Liver (tissue), 9 donors: Measurements from ENCODE around the gene PAK1IP1. TPM values are rescaled to one million over a fixed set of nuclear protein-coding genes. Genes with fewer than 3 reads are reported as not detected.

Source experiments
- DNase-seq: peaks from one replicate; pipeline ENCODE4 v3.0.0-alpha.2; 2017; ENCODE audit warnings: low spot score
- H3K27ac ChIP-seq, 2 donors: one replicate each; pipeline ENCODE4 v1.7.0; 2013; ENCODE audit warnings: inconsistent platforms in 2 of 2, low read length in 2 of 2, control low read depth in 1 of 2, low read depth in 1 of 2, mild to moderate bottlenecking in 1 of 2
- H3K27me3 ChIP-seq, 4 donors: one replicate each; pipeline versions ENCODE4 v1.6.1 to v1.7.0; 2013; ENCODE audit warnings: low read length in 3 of 4, inconsistent platforms in 1 of 4, mild to moderate bottlenecking in 1 of 4, moderate library complexity in 1 of 4; ENCODE audit not compliant: control insufficient read depth in 4 of 4, insufficient read depth in 4 of 4
- H3K36me3 ChIP-seq, 4 donors: one replicate each; pipeline versions ENCODE4 v1.6.1 to v1.7.0; 2013; ENCODE audit warnings: low read length in 3 of 4, mild to moderate bottlenecking in 3 of 4, low read depth in 1 of 4, moderate library complexity in 1 of 4; ENCODE audit not compliant: control insufficient read depth in 4 of 4, insufficient read depth in 3 of 4
- H3K4me1 ChIP-seq, 4 donors: one replicate each; pipeline versions ENCODE4 v1.6.1 to v1.7.0; 2013; ENCODE audit warnings: low read length in 3 of 4, mild to moderate bottlenecking in 3 of 4, moderate library complexity in 1 of 4; ENCODE audit not compliant: control insufficient read depth in 4 of 4, insufficient read depth in 4 of 4
- H3K4me3 ChIP-seq, 3 donors: one replicate each; pipeline versions ENCODE4 v1.6.1 to v1.7.0; 2013; ENCODE audit warnings: low read length in 3 of 3, control low read depth in 1 of 3, low read depth in 1 of 3, mild to moderate bottlenecking in 1 of 3
- H3K9ac ChIP-seq, 2 donors: one replicate each; pipeline ENCODE4 v1.7.0; 2013; ENCODE audit warnings: low read length in 2 of 2, mild to moderate bottlenecking in 2 of 2, moderate library complexity in 2 of 2, control low read depth in 1 of 2, low read depth in 1 of 2
- H3K9me3 ChIP-seq, 4 donors: one replicate each; pipeline versions ENCODE4 v1.6.1 to v1.7.0; 2013; ENCODE audit warnings: low read length in 3 of 4; ENCODE audit not compliant: control insufficient read depth in 4 of 4
- ATF3 ChIP-seq: IDR thresholded peaks from 2 replicates; pipeline ENCODE4 v1.6.1; 2016; ENCODE audit warnings: antibody characterized with exemption
- EGR1 ChIP-seq, 2 donors: IDR thresholded peaks; 2 replicates each; pipeline ENCODE4 v1.6.1; 2016 to 2018; ENCODE audit warnings: antibody characterized with exemption in 2 of 2, low read depth in 2 of 2
- FOXA1 ChIP-seq: IDR thresholded peaks from 2 replicates; pipeline ENCODE4 v1.6.1; 2016; ENCODE audit warnings: antibody characterized with exemption
- FOXA2 ChIP-seq: IDR thresholded peaks from 2 replicates; pipeline ENCODE4 v1.6.1; 2016; ENCODE audit warnings: antibody characterized with exemption
- GABPA ChIP-seq, 2 donors: IDR thresholded peaks in 1 of 2; conservative IDR thresholded peaks in 1 of 2; 2 replicates each; pipeline ENCODE4 v1.6.1; 2016; ENCODE audit warnings: antibody characterized with exemption in 2 of 2, mild to moderate bottlenecking in 1 of 2, moderate library complexity in 1 of 2
- HNF4A ChIP-seq, 2 donors: conservative IDR thresholded peaks; 2 replicates each; pipeline ENCODE4 v1.6.1; 2016; ENCODE audit warnings: antibody characterized with exemption in 2 of 2, mild to moderate bottlenecking in 2 of 2
- HNF4G ChIP-seq: IDR thresholded peaks from 2 replicates; pipeline ENCODE4 v1.6.1; 2016; ENCODE audit warnings: antibody characterized with exemption
- JUND ChIP-seq, 2 donors: IDR thresholded peaks; 2 replicates each; pipeline ENCODE4 v1.6.1; 2016; ENCODE audit warnings: antibody characterized with exemption in 2 of 2
- NR2F2 ChIP-seq: IDR thresholded peaks from 2 replicates; pipeline ENCODE4 v1.6.1; 2016; ENCODE audit warnings: antibody characterized with exemption
- RAD21 ChIP-seq, 2 donors: IDR thresholded peaks; 2 replicates each; pipeline ENCODE4 v1.6.1; 2016; ENCODE audit warnings: antibody characterized with exemption in 2 of 2, mild to moderate bottlenecking in 2 of 2
- RXRA ChIP-seq, 2 donors: IDR thresholded peaks; 2 replicates each; pipeline ENCODE4 v1.6.1; 2017 to 2018; ENCODE audit warnings: antibody characterized with exemption in 2 of 2, mild to moderate bottlenecking in 1 of 2
- SP1 ChIP-seq: IDR thresholded peaks from 2 replicates; pipeline ENCODE4 v1.6.1; 2018; ENCODE audit warnings: antibody characterized with exemption, mild to moderate bottlenecking
- TAF1 ChIP-seq: conservative IDR thresholded peaks from 2 replicates; pipeline ENCODE4 v1.6.1; 2016; ENCODE audit warnings: antibody characterized with exemption, mild to moderate bottlenecking
- YY1 ChIP-seq: IDR thresholded peaks from 2 replicates; pipeline ENCODE4 v1.6.1; 2016; ENCODE audit warnings: antibody characterized with exemption, mild to moderate bottlenecking
- WGBS: extraction: QIAGEN DNeasy Blood & Tissue Kit; methylation state at CpG from one replicate; pipeline ENCODE4 v1.1.7; 2013; 5-methylcytosine and 5-hydroxymethylcytosine counted together
- polyA plus RNA-seq, 2 donors: library from polyadenylated mRNA; stranded (reverse) in 1 of 2; unstranded in 1 of 2; fragments of 200-250 nt in 1 of 2; fragments of >200 nt in 1 of 2; fragmentation: Nextera tagmentation in 1 of 2; extraction: Ambion mirVana in 1 of 2; gene quantifications; one replicate each; pipeline versions ENCODE4 v1.2.1 to v1.2.3, GENCODE V29; 2013 to 2015
- total RNA-seq, 2 donors: library from RNA; depleted of rRNA; stranded (reverse); fragments of >200 nt; gene quantifications; one replicate each; pipeline ENCODE4 v1.2.3, GENCODE V29; 2014
- TF ChIP-seq, protein P1 (sequence below): IDR thresholded peaks from 2 replicates; pipeline ENCODE4 v1.6.1; 2016; ENCODE audit warnings: antibody characterized with exemption, mild to moderate bottlenecking
- TF ChIP-seq, protein P2 (sequence below): IDR thresholded peaks from 2 replicates; pipeline ENCODE4 v1.6.1; 2016; ENCODE audit warnings: antibody characterized with exemption
- TF ChIP-seq, protein P3 (sequence below): fragments of 150-350 bp; IDR thresholded peaks from 2 replicates; pipeline ENCODE4 v1.5.1; 2017; ENCODE audit warnings: improper control_type of control experiment, low read depth, low read length; ENCODE audit not compliant: missing input control
- TF ChIP-seq, protein P4 (sequence below): IDR thresholded peaks from 2 replicates; pipeline ENCODE4 v1.6.1; 2016; ENCODE audit warnings: antibody characterized with exemption
- donor health status: healthy.
- donor health status: healthy.
- donor health status: healthy.
- donor health status: healthy.
- donor health status: healthy.

PAK1IP1 gene
- total and polyA plus RNA-seq, 4 donors, result 6.0 to 10.8 (median 7.7) TPM

DNA sequence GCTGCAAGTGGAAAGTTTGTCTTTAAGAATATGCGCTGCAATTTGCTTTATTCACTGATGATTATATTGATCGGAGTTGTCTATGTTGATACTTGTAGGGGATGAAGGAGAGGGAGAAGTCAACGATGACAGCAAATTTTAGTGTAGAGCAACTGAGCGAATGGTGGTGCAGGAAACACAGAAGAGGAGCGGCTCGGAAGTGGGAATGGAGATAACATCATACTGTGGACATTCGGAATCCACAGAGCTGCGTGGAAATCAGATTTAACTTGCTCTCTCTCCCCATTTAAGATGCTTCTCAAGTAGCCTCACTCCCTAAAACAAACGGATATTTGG lies 52.1 kb downstream of the PAK1IP1 start:
- no peaks in the 10 kb centered on the region for H3K9me3 ChIP-seq
- TF ChIP-seq JUND (IDR thresholded peaks at IDR 0.05) (no peak), FOXA1 (no peak), HNF4G (no peak), RXRA (IDR thresholded peaks at IDR 0.05) (no peak), GABPA (IDR thresholded peaks at IDR 0.05 in 1 of 2, conservative IDR thresholded peaks at IDR 0.05 in 1 of 2) (no peak), EGR1 (IDR thresholded peaks at IDR 0.05; ENCODE audit: low read depth in 2 of 2) (no peak), SP1 (no peak), RAD21 (IDR thresholded peaks at IDR 0.05) (no peak), HNF4A (conservative IDR thresholded peaks at IDR 0.05) (no peak), YY1 (no peak), FOXA2 (no peak), NR2F2 (no peak), TAF1 (no peak), ATF3 (no peak)
- TF ChIP-seq, protein P1, sequence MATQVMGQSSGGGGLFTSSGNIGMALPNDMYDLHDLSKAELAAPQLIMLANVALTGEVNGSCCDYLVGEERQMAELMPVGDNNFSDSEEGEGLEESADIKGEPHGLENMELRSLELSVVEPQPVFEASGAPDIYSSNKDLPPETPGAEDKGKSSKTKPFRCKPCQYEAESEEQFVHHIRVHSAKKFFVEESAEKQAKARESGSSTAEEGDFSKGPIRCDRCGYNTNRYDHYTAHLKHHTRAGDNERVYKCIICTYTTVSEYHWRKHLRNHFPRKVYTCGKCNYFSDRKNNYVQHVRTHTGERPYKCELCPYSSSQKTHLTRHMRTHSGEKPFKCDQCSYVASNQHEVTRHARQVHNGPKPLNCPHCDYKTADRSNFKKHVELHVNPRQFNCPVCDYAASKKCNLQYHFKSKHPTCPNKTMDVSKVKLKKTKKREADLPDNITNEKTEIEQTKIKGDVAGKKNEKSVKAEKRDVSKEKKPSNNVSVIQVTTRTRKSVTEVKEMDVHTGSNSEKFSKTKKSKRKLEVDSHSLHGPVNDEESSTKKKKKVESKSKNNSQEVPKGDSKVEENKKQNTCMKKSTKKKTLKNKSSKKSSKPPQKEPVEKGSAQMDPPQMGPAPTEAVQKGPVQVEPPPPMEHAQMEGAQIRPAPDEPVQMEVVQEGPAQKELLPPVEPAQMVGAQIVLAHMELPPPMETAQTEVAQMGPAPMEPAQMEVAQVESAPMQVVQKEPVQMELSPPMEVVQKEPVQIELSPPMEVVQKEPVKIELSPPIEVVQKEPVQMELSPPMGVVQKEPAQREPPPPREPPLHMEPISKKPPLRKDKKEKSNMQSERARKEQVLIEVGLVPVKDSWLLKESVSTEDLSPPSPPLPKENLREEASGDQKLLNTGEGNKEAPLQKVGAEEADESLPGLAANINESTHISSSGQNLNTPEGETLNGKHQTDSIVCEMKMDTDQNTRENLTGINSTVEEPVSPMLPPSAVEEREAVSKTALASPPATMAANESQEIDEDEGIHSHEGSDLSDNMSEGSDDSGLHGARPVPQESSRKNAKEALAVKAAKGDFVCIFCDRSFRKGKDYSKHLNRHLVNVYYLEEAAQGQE, result no peak
- TF ChIP-seq, protein P2, sequence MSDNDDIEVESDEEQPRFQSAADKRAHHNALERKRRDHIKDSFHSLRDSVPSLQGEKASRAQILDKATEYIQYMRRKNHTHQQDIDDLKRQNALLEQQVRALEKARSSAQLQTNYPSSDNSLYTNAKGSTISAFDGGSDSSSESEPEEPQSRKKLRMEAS, result no peak
- TF ChIP-seq, protein P3, sequence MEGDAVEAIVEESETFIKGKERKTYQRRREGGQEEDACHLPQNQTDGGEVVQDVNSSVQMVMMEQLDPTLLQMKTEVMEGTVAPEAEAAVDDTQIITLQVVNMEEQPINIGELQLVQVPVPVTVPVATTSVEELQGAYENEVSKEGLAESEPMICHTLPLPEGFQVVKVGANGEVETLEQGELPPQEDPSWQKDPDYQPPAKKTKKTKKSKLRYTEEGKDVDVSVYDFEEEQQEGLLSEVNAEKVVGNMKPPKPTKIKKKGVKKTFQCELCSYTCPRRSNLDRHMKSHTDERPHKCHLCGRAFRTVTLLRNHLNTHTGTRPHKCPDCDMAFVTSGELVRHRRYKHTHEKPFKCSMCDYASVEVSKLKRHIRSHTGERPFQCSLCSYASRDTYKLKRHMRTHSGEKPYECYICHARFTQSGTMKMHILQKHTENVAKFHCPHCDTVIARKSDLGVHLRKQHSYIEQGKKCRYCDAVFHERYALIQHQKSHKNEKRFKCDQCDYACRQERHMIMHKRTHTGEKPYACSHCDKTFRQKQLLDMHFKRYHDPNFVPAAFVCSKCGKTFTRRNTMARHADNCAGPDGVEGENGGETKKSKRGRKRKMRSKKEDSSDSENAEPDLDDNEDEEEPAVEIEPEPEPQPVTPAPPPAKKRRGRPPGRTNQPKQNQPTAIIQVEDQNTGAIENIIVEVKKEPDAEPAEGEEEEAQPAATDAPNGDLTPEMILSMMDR, result no peak
- TF ChIP-seq, protein P4, sequence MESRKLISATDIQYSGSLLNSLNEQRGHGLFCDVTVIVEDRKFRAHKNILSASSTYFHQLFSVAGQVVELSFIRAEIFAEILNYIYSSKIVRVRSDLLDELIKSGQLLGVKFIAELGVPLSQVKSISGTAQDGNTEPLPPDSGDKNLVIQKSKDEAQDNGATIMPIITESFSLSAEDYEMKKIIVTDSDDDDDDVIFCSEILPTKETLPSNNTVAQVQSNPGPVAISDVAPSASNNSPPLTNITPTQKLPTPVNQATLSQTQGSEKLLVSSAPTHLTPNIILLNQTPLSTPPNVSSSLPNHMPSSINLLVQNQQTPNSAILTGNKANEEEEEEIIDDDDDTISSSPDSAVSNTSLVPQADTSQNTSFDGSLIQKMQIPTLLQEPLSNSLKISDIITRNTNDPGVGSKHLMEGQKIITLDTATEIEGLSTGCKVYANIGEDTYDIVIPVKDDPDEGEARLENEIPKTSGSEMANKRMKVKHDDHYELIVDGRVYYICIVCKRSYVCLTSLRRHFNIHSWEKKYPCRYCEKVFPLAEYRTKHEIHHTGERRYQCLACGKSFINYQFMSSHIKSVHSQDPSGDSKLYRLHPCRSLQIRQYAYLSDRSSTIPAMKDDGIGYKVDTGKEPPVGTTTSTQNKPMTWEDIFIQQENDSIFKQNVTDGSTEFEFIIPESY, result no peak
- H3K27me3 ChIP-seq, result no peaks in the 10 kb centered on the region
- WGBS, result 73% methylated on average over 9 of the region's 9 CpGs
- H3K9ac ChIP-seq, result no peak overlapping the region
- DNase-seq, result no peak
- peaks cover 2 to 19% (median 10%) of the 10 kb centered on the region in 4 donors for H3K4me1 ChIP-seq
- H3K36me3 ChIP-seq, result peaks cover 0 to 9% (median 6%) of the 10 kb centered on the region in 4 donors
- H3K27ac ChIP-seq, result peak overlapping the region in 1 of 2 donors; percentile 82
- peak overlapping the region in 2 of 3 donors; percentile 62 for H3K4me3 ChIP-seq
